IMR-90 (cell line): ENCODE results near the gene ELF5. TPM values are rescaled to one million over a fixed set of nuclear protein-coding genes. Genes with fewer than 3 reads are reported as not detected.

Source experiments
- ATAC-seq: fragments of 200-7000 bp; cut with Tn5 transposase; 2 replicates; pipeline ENCODE4 v1.9.1; 2020; ENCODE audit warnings: low read depth, mild to moderate bottlenecking, moderate library complexity
- BruUV-seq: library from RNA; stranded (reverse); fragments of 400-500 nt; replicated peaks from 2 replicates; lab custom pipeline; 2021; lab: Mats Ljungman, UMichigan
- CTCF ChIA-PET: fragments of 300-600 bp; formaldehyde crosslinking; extraction: SDS; loops from one replicate; lab custom pipeline; 2021; ENCODE audit warnings: antibody characterized with exemption; lab: Yijun Ruan, JAX
- POLR2A ChIA-PET: fragments of 300-600 bp; sonication (Branson Sonifier 250); formaldehyde crosslinking; loops from one replicate; lab custom pipeline; 2022; ENCODE audit warnings: antibody characterized with exemption; ENCODE audit not compliant: unreplicated experiment; lab: Charles Lee
- DNase-seq: peaks from one replicate; pipeline ENCODE4 v3.0.0; 2013
- H2AFZ ChIP-seq: replicated peaks from 2 replicates; pipeline ENCODE3; 2013; ENCODE audit warnings: low read length, mild to moderate bottlenecking; ENCODE audit not compliant: poor library complexity
- H2AK5ac ChIP-seq: 2 replicates; pipeline ENCODE4 v1.6.1; 2013; ENCODE audit warnings: low read depth, low read length, inconsistent platforms
- H2AK9ac ChIP-seq: replicated peaks from 2 replicates; pipeline ENCODE3; 2013; ENCODE audit warnings: mild to moderate bottlenecking, low read depth, low read length, moderate library complexity; ENCODE audit not compliant: poor library complexity
- H2BK120ac ChIP-seq: 2 replicates; pipeline ENCODE4 v1.6.1; 2013; ENCODE audit warnings: low read depth, low read length, inconsistent platforms
- H2BK15ac ChIP-seq: 3 replicates; pipeline ENCODE4 v1.6.1; 2013; ENCODE audit warnings: low read depth, low read length, inconsistent platforms
- H2BK20ac ChIP-seq: 2 replicates; pipeline ENCODE4 v1.6.1; 2013; ENCODE audit warnings: low read depth, mild to moderate bottlenecking, inconsistent platforms, low read length, moderate library complexity
- H2BK5ac ChIP-seq: 2 replicates; pipeline ENCODE4 v1.6.1; 2013; ENCODE audit warnings: mild to moderate bottlenecking, low read depth, low read length, inconsistent platforms; ENCODE audit not compliant: poor library complexity, severe bottlenecking
- H3K14ac ChIP-seq: replicated peaks from 2 replicates; pipeline ENCODE4 v1.6.1; 2013; ENCODE audit warnings: low read depth, low read length, inconsistent platforms
- H3K18ac ChIP-seq: 2 replicates; pipeline ENCODE4 v1.6.1; 2013; ENCODE audit warnings: low read depth, low read length, control low read depth
- H3K23ac ChIP-seq: 2 replicates; pipeline ENCODE4 v1.6.1; 2013; ENCODE audit warnings: low read depth, low read length, inconsistent platforms
- H3K27ac ChIP-seq: 2 replicates; pipeline ENCODE4 v1.5.1; 2013; ENCODE audit warnings: mild to moderate bottlenecking, control low read depth, low read length; ENCODE audit not compliant: insufficient read depth
- H3K27me3 ChIP-seq: 2 replicates; pipeline ENCODE4 v1.6.1; 2013; ENCODE audit warnings: low read length; ENCODE audit not compliant: control insufficient read depth, insufficient read depth
- H3K36me3 ChIP-seq: 2 replicates; pipeline ENCODE4 v1.6.1; 2013; ENCODE audit warnings: low read length, mixed read lengths; ENCODE audit not compliant: control insufficient read depth, insufficient read depth
- H3K4ac ChIP-seq: 2 replicates; pipeline ENCODE4 v1.6.1; 2013; ENCODE audit warnings: low read depth, low read length, inconsistent platforms
- H3K4me1 ChIP-seq: 2 replicates; pipeline ENCODE4 v1.6.1; 2013; ENCODE audit warnings: low read length, mixed read lengths; ENCODE audit not compliant: control insufficient read depth, insufficient read depth
- H3K4me2 ChIP-seq: 2 replicates; pipeline ENCODE4 v1.6.1; 2013; ENCODE audit warnings: low read depth, mild to moderate bottlenecking, control low read depth, low read length, moderate library complexity
- H3K4me3 ChIP-seq: 2 replicates; pipeline ENCODE4 v1.5.1; 2013; ENCODE audit warnings: low read depth, mild to moderate bottlenecking, control low read depth, low read length, moderate library complexity; ENCODE audit not compliant: insufficient read depth
- H3K56ac ChIP-seq: 2 replicates; pipeline ENCODE4 v1.6.1; 2013; ENCODE audit warnings: low read length, inconsistent platforms; ENCODE audit not compliant: insufficient read depth; ENCODE audit errors: extremely low read depth
- H3K79me1 ChIP-seq, 2 experiments: 2 replicates each; pipeline ENCODE4 v1.6.1; 2013; ENCODE audit warnings: low read length in 2 of 2, inconsistent platforms in 1 of 2, low read depth in 1 of 2
- H3K9ac ChIP-seq: 2 replicates; pipeline ENCODE4 v1.6.1; 2013; ENCODE audit warnings: low read depth, low read length, control low read depth
- H3K9me1 ChIP-seq: 2 replicates; pipeline ENCODE4 v1.6.1; 2013; ENCODE audit warnings: low read length, inconsistent platforms; ENCODE audit not compliant: insufficient read depth
- H3K9me3 ChIP-seq: 2 replicates; pipeline ENCODE4 v1.6.1; 2013; ENCODE audit warnings: low read length; ENCODE audit not compliant: control insufficient read depth, insufficient read depth
- H4K20me1 ChIP-seq: 2 replicates; pipeline ENCODE4 v1.6.1; 2013; ENCODE audit warnings: low read length, inconsistent platforms; ENCODE audit not compliant: insufficient read depth
- H4K5ac ChIP-seq: 2 replicates; pipeline ENCODE4 v1.6.1; 2013; ENCODE audit warnings: mild to moderate bottlenecking, low read depth, low read length, control low read depth
- H4K8ac ChIP-seq, 2 experiments: 2 replicates each; pipeline ENCODE4 v1.6.1; 2013; ENCODE audit warnings: low read depth in 2 of 2, low read length in 2 of 2, control low read depth in 1 of 2, inconsistent platforms in 1 of 2
- H4K91ac ChIP-seq: 2 replicates; pipeline ENCODE4 v1.6.1; 2013; ENCODE audit warnings: low read depth, low read length, inconsistent platforms; ENCODE audit not compliant: insufficient read depth
- BHLHE40 ChIP-seq: fragments of 150-350 bp; IDR thresholded peaks from 2 replicates; pipeline ENCODE4 v1.6.1; 2016; ENCODE audit warnings: mild to moderate bottlenecking, low read depth, low read length
- CEBPB ChIP-seq: IDR thresholded peaks from 2 replicates; pipeline ENCODE4 v1.6.1; 2012; ENCODE audit warnings: low read depth, low read length, improper control_type of control experiment
- MAZ ChIP-seq: IDR thresholded peaks from 2 replicates; pipeline ENCODE4 v1.6.1; 2012; ENCODE audit warnings: low read depth, mild to moderate bottlenecking, low read length, improper control_type of control experiment, moderate library complexity, borderline replicate concordance
- USF2 ChIP-seq: fragments of 150-350 bp; IDR thresholded peaks from 2 replicates; pipeline ENCODE4 v1.6.1; 2017; ENCODE audit warnings: mild to moderate bottlenecking, antibody characterized with exemption, low read length, low read depth
- WGBS, 2 experiments: methylation state at CpG; one replicate each; pipeline versions ENCODE4 v1.1.5 to v1.1.7; 2013; ENCODE audit warnings: missing lambda C conversion rate in 2 of 2; ENCODE audit not compliant: insufficient read length in 1 of 2; ENCODE audit errors: extremely low coverage in 2 of 2; 5-methylcytosine and 5-hydroxymethylcytosine counted together
- dilution Hi-C: fragments of 300-500 bp; cut with HindIII; formaldehyde crosslinking; loops from one replicate; pipeline ENCODE4 v1.14.3; 2018; ENCODE audit warnings: low sequenced_read_pairs; ENCODE audit not compliant: unreplicated experiment
- in situ Hi-C: fragments of 300-500 bp; cut with MboI; formaldehyde crosslinking; loops from 3 replicates; pipeline ENCODE4 v1.14.3; 2019; ENCODE audit warnings: low sequenced_read_pairs, inconsistent platforms, mixed read lengths
- intact Hi-C: fragments of 100-400 bp; cut with micrococcal nuclease; formaldehyde crosslinking; loops from 2 replicates; pipeline ENCODE4 v1.10.0; 2022
- polyA plus RNA-seq, 3 experiments: library from polyadenylated mRNA; depleted of rRNA; stranded (reverse); fragments of >200 nt; gene quantifications; 2 replicates each; pipeline ENCODE4 v1.2.3, GENCODE V29; 2012; ENCODE audit warnings: low replicate concordance in 1 of 3
- total RNA-seq: library from RNA; depleted of rRNA; stranded (reverse); fragments of >200 nt; gene quantifications from 2 replicates; pipeline ENCODE4 v1.2.3, GENCODE V29; 2012

ELF5 gene
- total and polyA plus RNA-seq, 2 of the 4 experiments (the other 2 are of a cell fraction): not detected

- intact Hi-C loops (no loop called here), dilution Hi-C loops (no loop called here), in situ Hi-C loops (no loop called here)
- CTCF ChIA-PET: interaction anchor here (0.7 kb wide), 1 partner anchor 64 kb away, joined by 3 read pairs; no protein-coding TSS in a partner anchor
- H3K9ac ChIP-seq: no peak overlapping the region
- H2AK5ac ChIP-seq: peak overlapping the region; percentile 36; the same call in 1 of the 2 replicates
- POLR2A ChIA-PET: no interaction called here
- peak overlapping the region; percentile 26 for H3K18ac ChIP-seq
- no peak overlapping the region for H2AK9ac ChIP-seq
- H3K4me2 ChIP-seq: peak overlapping the region; percentile 29
- WGBS, 2 experiments: no CpG with 5 or more reads among the region's 2 CpGs
- ATAC-seq: peak; percentile 32
- H3K27me3 ChIP-seq: peaks cover 16% of the 10 kb centered on the region
- H3K9me3 ChIP-seq: no peaks in the 10 kb centered on the region
- no peak overlapping the region for H3K23ac ChIP-seq
- TF ChIP-seq USF2: peak; percentile 60; the same call in 1 of the 2 replicates
- no peak for TF ChIP-seq CEBPB
- TF ChIP-seq MAZ: no peak
- peak; percentile 63; the same call in 1 of the 2 replicates for TF ChIP-seq BHLHE40
- no peaks in the 10 kb centered on the region for H3K79me1 ChIP-seq
- H2BK120ac ChIP-seq: no peak overlapping the region; the same call in 1 of the 2 replicates
- peaks cover 14% of the 10 kb centered on the region for H3K4me1 ChIP-seq
- peak overlapping the region; percentile 1 for H2BK5ac ChIP-seq
- H4K91ac ChIP-seq: no peak overlapping the region
- 0 out of 2 replicates have a peak overlapping the region, but pooled peaks have one; percentile 2 for H3K4ac ChIP-seq
- H4K8ac ChIP-seq: peak overlapping the region; percentile 8 to 25; a peak in 3 of 4 replicates
- no peaks in the 10 kb centered on the region for H3K36me3 ChIP-seq
- no peaks in the 10 kb centered on the region; the same call in 1 of the 2 replicates for H3K9me1 ChIP-seq
- H3K27ac ChIP-seq: peak overlapping the region; percentile 40; the same call in 1 of the 2 replicates
- H3K4me3 ChIP-seq: no peak overlapping the region
- BruUV-seq: no TSS peak
- H4K20me1 ChIP-seq: no peaks in the 10 kb centered on the region
- no peak overlapping the region for H3K56ac ChIP-seq
- no peak overlapping the region for H2BK20ac ChIP-seq
- H4K5ac ChIP-seq: no peak overlapping the region; the same call in 1 of the 2 replicates
- peak overlapping the region; percentile 38 for H2AFZ ChIP-seq
- DNase-seq: no peak
- H2BK15ac ChIP-seq: no peak overlapping the region; the same call in 1 of the 3 replicates
- no peak overlapping the region for H3K14ac ChIP-seq
Observed at GRCh38 chr11:34501949-34502348, 11.6 kb downstream of the ELF5 start.
